ENCODE data around the gene APAF1.

The APAF1 gene

GRCh38 chr12:98644712-98645571, at the start of gene APAF1, which contains the start of gene IKBIP (continued):
- TF ChIP-seq, protein P1, sequence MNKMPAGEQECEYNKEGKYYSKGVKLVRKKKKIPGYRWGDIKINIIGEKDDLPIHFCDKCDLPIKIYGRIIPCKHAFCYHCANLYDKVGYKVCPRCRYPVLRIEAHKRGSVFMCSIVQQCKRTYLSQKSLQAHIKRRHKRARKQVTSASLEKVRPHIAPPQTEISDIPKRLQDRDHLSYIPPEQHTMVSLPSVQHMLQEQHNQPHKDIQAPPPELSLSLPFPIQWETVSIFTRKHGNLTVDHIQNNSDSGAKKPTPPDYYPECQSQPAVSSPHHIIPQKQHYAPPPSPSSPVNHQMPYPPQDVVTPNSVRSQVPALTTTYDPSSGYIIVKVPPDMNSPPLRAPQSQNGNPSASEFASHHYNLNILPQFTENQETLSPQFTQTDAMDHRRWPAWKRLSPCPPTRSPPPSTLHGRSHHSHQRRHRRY (tag by site-specific recombination; IDR thresholded peaks at IDR 0.05): no peak
- peak; percentile 96 for TF ChIP-seq ZFP69B (tag by site-specific recombination; IDR thresholded peaks at IDR 0.05)
- TF ChIP-seq, protein P2, sequence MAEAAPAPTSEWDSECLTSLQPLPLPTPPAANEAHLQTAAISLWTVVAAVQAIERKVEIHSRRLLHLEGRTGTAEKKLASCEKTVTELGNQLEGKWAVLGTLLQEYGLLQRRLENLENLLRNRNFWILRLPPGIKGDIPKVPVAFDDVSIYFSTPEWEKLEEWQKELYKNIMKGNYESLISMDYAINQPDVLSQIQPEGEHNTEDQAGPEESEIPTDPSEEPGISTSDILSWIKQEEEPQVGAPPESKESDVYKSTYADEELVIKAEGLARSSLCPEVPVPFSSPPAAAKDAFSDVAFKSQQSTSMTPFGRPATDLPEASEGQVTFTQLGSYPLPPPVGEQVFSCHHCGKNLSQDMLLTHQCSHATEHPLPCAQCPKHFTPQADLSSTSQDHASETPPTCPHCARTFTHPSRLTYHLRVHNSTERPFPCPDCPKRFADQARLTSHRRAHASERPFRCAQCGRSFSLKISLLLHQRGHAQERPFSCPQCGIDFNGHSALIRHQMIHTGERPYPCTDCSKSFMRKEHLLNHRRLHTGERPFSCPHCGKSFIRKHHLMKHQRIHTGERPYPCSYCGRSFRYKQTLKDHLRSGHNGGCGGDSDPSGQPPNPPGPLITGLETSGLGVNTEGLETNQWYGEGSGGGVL (tag by site-specific recombination; IDR thresholded peaks at IDR 0.05): peak; percentile 50
- no peak for TF ChIP-seq ZNF138 (tag by site-specific recombination; IDR thresholded peaks at IDR 0.05; ENCODE audit: borderline replicate concordance)
- TF ChIP-seq ZNF48 (tag by site-specific recombination; IDR thresholded peaks at IDR 0.05): no peak
- peak; percentile 92 for TF ChIP-seq HIC1 (tag by site-specific recombination; IDR thresholded peaks at IDR 0.05)
- peak; percentile 99 for TF ChIP-seq ZBTB26 (tag by site-specific recombination; optimal IDR thresholded peaks at IDR 0.05)
- no peak for TF ChIP-seq ZFP41 (tag by site-specific recombination; IDR thresholded peaks at IDR 0.05; ENCODE audit: borderline replicate concordance)
- peak; percentile 40 for TF ChIP-seq ZNF366 (tag by site-specific recombination; conservative IDR thresholded peaks at IDR 0.05)
- TF ChIP-seq ZBTB20 (tag by site-specific recombination; IDR thresholded peaks at IDR 0.05): peak; percentile 40; the same call in 1 of the 2 replicates
- peak; percentile 83; the same call in 1 of the 2 replicates for TF ChIP-seq ZFHX2 (tag by site-specific recombination; conservative IDR thresholded peaks at IDR 0.05)
- TF ChIP-seq, protein P3, sequence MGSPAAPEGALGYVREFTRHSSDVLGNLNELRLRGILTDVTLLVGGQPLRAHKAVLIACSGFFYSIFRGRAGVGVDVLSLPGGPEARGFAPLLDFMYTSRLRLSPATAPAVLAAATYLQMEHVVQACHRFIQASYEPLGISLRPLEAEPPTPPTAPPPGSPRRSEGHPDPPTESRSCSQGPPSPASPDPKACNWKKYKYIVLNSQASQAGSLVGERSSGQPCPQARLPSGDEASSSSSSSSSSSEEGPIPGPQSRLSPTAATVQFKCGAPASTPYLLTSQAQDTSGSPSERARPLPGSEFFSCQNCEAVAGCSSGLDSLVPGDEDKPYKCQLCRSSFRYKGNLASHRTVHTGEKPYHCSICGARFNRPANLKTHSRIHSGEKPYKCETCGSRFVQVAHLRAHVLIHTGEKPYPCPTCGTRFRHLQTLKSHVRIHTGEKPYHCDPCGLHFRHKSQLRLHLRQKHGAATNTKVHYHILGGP (tag by site-specific recombination; IDR thresholded peaks at IDR 0.05): no peak
- TF ChIP-seq ZNF341 (tag by site-specific recombination; IDR thresholded peaks at IDR 0.05; ENCODE audit: low read depth): peak; percentile 34; the same call in 1 of the 2 replicates
- TF ChIP-seq GLIS1 (tag by site-specific recombination; IDR thresholded peaks at IDR 0.05): peak; percentile 75
- TF ChIP-seq ZNF677 (tag by site-specific recombination; IDR thresholded peaks at IDR 0.05): no peak
- peak; percentile 75 for TF ChIP-seq ZNF335 (tag by site-specific recombination; conservative IDR thresholded peaks at IDR 0.05)
- peak; percentile 78 for TF ChIP-seq SP3 (tag by site-specific recombination; IDR thresholded peaks at IDR 0.05)
- no peak for TF ChIP-seq ZBTB1 (tag by site-specific recombination; IDR thresholded peaks at IDR 0.05)
- no peak for TF ChIP-seq ZNF37A (tag by site-specific recombination; IDR thresholded peaks at IDR 0.05)
- peak; percentile 82 for TF ChIP-seq EGR2 (tag by site-specific recombination; IDR thresholded peaks at IDR 0.05; ENCODE audit: low read depth)
- no peak for TF ChIP-seq ZNF148 (tag by site-specific recombination; IDR thresholded peaks at IDR 0.05; ENCODE audit: borderline replicate concordance)
- peak; percentile 33; the same call in 1 of the 2 replicates for TF ChIP-seq KLF16 (tag by site-specific recombination; IDR thresholded peaks at IDR 0.05)
- peak; percentile 38; the same call in 1 of the 2 replicates for TF ChIP-seq ZNF561 (tag by site-specific recombination; IDR thresholded peaks at IDR 0.05; ENCODE audit: borderline replicate concordance)
- TF ChIP-seq TSHZ1 (tag by site-specific recombination; IDR thresholded peaks at IDR 0.05; ENCODE audit: borderline replicate concordance): 0 out of 2 replicates have a peak, but pooled peaks have one; percentile 40
